Gastrocnemius medialis (tissue), 4 donors: ENCODE results near the gene PRKG1. TPM values are rescaled to one million over a fixed set of nuclear protein-coding genes. Genes with fewer than 3 reads are reported as not detected.
"Not testable (repeated sequence)": the region's sequence is repeated elsewhere in the genome, so short reads cannot be mapped to it uniquely, and the experiment has no call there.

Experiments
- ATAC-seq, 2 donors: fragments of 150-250 bp; one replicate each; pipeline ENCODE4 v1.9.1; 2016
- DNase-seq, 2 donors: peaks; one replicate each; pipeline ENCODE4 v3.0.0-alpha.2; 2019
- H3K27ac ChIP-seq, 4 donors: fragments of 200-600 bp; sonication (generic); 1 replicate in 1 of 4; 2 replicates in 3 of 4; pipeline ENCODE4 v1.5.1; 2016 to 2018; ENCODE audit warnings: mild to moderate bottlenecking in 2 of 4, moderate library complexity in 1 of 4
- H3K27me3 ChIP-seq, 3 donors: fragments of 200-600 bp; sonication (generic) in 2 of 3; 1 replicate in 1 of 3; 2 replicates in 2 of 3; pipeline versions ENCODE4 v1.5.1 to v1.6.0; 2016 to 2019; ENCODE audit warnings: mild to moderate bottlenecking in 1 of 3, moderate library complexity in 1 of 3
- H3K36me3 ChIP-seq, 2 donors: fragments of 200-600 bp; sonication (generic) in 1 of 2; one replicate each; pipeline ENCODE4 v1.5.1; 2017 to 2018
- H3K4me1 ChIP-seq, 2 donors: fragments of 200-600 bp; sonication (generic) in 1 of 2; one replicate each; pipeline ENCODE4 v1.5.1; 2016 to 2017; ENCODE audit warnings: mild to moderate bottlenecking in 2 of 2
- H3K4me3 ChIP-seq, 4 donors: fragments of 200-600 bp; sonication (generic) in 3 of 4; 1 replicate in 1 of 4; 2 replicates in 3 of 4; pipeline ENCODE4 v1.5.1; 2016 to 2019; ENCODE audit warnings: mild to moderate bottlenecking in 2 of 4
- H3K9me3 ChIP-seq, 3 donors: fragments of 200-600 bp; sonication (generic) in 2 of 3; 1 replicate in 1 of 3; 2 replicates in 2 of 3; pipeline ENCODE4 v1.5.1; 2016 to 2019
- POLR2A ChIP-seq, 2 donors: fragments of 450-650 bp; IDR thresholded peaks; one replicate each; pipeline ENCODE4 v1.6.1; 2017; ENCODE audit warnings: antibody characterized with exemption in 2 of 2, mild to moderate bottlenecking in 2 of 2, moderate library complexity in 2 of 2
- in situ Hi-C, 4 donors: fragments of 200-750 bp; cut with MboI; loops; one replicate each; pipeline versions ENCODE4 v1.15.0 to v1.8.0; 2017; ENCODE audit warnings: low sequenced_read_pairs in 4 of 4
- intact Hi-C: fragments of 100-400 bp; cut with DNase I; formaldehyde crosslinking; loops from one replicate; pipeline ENCODE4 v1.15.1; 2023; ENCODE audit warnings: low total_unique reads
- total RNA-seq, 4 donors: library from RNA; depleted of rRNA; stranded (reverse); fragments of >200 nt; gene quantifications; one replicate each; pipeline versions ENCODE4 v1.1.0 to v1.2.3, GENCODE V29; 2016
- TF ChIP-seq, protein P1 (sequence below), 5 experiments: fragments of 450-650 bp in 3 of 5; fragments of 200-600 bp in 2 of 5; sonication (generic) in 2 of 5; IDR thresholded peaks in 4 of 5; conservative IDR thresholded peaks in 1 of 5; 1 replicate in 4 of 5; 2 replicates in 1 of 5; pipeline ENCODE4 v1.5.1; 2016 to 2019; ENCODE audit warnings: antibody characterized with exemption in 5 of 5, mild to moderate bottlenecking in 3 of 5, moderate library complexity in 3 of 5

PRKG1 gene
- total RNA-seq, 4 donors from 2014 or later = 10.4 to 39.4 (median 25.1) TPM

DNA sequence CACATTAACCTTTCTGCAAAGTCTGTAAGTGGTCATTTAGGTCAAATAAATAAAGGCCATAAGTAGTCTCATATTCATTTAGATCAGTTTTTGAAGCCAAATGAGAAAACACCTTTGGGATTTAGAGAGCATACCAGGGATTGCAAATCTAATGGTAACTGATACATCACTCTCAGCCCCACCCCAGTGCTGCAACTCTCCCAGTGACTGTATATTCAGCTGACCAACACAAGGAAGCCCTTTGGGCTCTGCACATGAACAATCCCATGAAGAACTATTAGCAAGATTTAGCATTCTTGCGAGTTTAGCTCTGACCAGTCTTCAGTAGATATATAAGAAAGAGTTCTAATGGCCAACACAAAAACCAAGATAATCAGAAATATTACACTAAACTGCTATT is 372.8 kb downstream of the PRKG1 start:
- no peaks in the 10 kb centered on the region for H3K36me3 ChIP-seq
- ATAC-seq = no peak
- in situ Hi-C loops (loop anchor here in 1 of 4 donors (25.0 kb wide), 1 partner anchor 515 kb away; no protein-coding TSS in a partner anchor), intact Hi-C loops (no loop called here)
- H3K27ac ChIP-seq = no peak overlapping the region
- no peak for DNase-seq
- TF ChIP-seq, protein P1, sequence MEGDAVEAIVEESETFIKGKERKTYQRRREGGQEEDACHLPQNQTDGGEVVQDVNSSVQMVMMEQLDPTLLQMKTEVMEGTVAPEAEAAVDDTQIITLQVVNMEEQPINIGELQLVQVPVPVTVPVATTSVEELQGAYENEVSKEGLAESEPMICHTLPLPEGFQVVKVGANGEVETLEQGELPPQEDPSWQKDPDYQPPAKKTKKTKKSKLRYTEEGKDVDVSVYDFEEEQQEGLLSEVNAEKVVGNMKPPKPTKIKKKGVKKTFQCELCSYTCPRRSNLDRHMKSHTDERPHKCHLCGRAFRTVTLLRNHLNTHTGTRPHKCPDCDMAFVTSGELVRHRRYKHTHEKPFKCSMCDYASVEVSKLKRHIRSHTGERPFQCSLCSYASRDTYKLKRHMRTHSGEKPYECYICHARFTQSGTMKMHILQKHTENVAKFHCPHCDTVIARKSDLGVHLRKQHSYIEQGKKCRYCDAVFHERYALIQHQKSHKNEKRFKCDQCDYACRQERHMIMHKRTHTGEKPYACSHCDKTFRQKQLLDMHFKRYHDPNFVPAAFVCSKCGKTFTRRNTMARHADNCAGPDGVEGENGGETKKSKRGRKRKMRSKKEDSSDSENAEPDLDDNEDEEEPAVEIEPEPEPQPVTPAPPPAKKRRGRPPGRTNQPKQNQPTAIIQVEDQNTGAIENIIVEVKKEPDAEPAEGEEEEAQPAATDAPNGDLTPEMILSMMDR (IDR thresholded peaks at IDR 0.05 in 4 of 5, conservative IDR thresholded peaks at IDR 0.05 in 1 of 5) = no peak
- TF ChIP-seq POLR2A (IDR thresholded peaks at IDR 0.05) = no peak
- H3K4me1 ChIP-seq = peaks cover 33 to 46% of the 10 kb centered on the region in 2 donors
- no peaks in the 10 kb centered on the region for H3K9me3 ChIP-seq
- no peak overlapping the region for H3K4me3 ChIP-seq
- no peaks in the 10 kb centered on the region for H3K27me3 ChIP-seq

DNA sequence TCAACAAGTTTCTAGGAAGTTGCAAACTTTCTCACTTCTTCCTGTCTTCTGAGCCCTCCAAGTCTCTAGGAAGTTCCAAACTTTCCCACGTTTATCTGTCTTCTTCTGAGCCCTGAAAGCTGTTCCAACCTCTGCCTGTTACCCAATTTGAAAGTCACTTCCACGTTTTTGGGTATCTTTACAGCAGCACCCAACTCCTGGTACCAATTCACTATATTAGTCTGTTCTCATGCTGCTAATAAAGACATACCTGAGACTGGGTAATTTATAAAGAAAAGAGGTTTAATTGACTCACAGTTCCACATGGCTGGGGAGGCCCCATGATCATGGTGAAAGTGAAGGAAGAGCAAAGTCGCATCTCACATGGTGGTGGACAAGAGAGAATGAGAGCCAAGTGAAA is 381.5 kb downstream of the PRKG1 start:
- intact Hi-C loops, H3K27ac ChIP-seq, DNase-seq, ATAC-seq, in situ Hi-C loops, H3K36me3 ChIP-seq, H3K4me3 ChIP-seq, H3K27me3 ChIP-seq, H3K9me3 ChIP-seq: not testable (repeated sequence)
- peaks cover 9 to 13% of the 10 kb centered on the region in 2 donors for H3K4me1 ChIP-seq

DNA sequence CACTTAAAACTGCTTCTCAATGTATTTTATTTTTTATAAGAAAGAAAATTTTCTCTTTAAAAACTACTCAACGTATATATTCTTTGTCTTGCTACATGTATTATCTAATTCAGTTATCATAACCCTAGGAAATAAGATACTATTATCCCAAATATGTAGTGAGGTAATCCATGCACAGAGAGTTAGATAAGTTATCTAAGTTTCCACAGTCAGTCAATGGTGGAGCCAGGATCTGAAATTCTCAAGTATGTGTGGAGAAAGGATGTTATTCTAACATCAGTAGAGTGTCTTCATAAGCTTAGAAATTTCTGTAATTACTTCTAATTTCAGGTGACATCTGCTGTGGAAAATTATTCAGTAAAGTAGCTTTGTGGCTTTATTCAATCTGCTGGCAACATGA is 385.2 kb downstream of the PRKG1 start:
- in situ Hi-C loops (no loop called here), intact Hi-C loops (no loop called here)
- Histone ChIP-seq H3K36me3 (no peaks in the 10 kb centered on the region), H3K27ac (no peak overlapping the region), H3K4me1 (peaks cover 10 to 32% of the 10 kb centered on the region in 2 donors), H3K27me3 (no peaks in the 10 kb centered on the region), H3K4me3 (no peak overlapping the region), H3K9me3 (no peaks in the 10 kb centered on the region)
- ATAC-seq (no peak), DNase-seq (no peak)
- TF ChIP-seq, protein P1 (IDR thresholded peaks at IDR 0.05 in 4 of 5, conservative IDR thresholded peaks at IDR 0.05 in 1 of 5) = no peak
- no peak for TF ChIP-seq POLR2A (IDR thresholded peaks at IDR 0.05)

DNA sequence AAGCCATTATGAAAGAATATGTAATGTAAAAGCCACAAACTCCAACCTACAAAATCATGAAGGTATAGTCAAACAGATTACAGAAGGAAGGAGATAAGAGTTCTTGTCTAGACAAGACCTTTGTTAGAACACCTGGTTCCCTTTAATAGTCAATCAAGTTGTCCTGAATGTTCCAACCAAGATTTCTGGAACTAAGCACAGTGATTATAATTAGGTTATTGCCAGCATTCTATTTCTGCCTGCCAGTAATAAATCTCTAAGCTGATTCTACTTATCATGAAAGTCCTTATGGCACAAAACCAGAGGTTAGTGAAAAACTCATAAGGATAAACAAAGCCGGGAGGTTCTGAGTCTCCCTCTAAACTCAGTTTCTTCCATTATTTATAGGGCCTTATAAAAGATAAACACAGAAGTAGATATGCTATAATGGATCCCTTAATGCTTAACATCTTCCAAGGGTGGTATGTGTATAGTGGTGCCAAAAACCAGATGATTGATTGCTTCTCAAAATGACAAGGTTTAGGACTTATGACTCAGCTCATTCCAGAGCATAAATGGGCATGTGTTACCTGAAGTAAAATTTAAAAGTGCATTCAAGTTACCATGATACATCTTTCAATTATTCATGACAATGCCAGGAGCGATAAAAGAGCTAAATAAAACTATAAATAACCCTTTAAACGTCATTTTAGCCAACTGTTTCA is 387.9 kb downstream of the PRKG1 start:
- ATAC-seq = peak; percentile 67 to 73
- TF ChIP-seq, protein P1 (IDR thresholded peaks at IDR 0.05 in 4 of 5, conservative IDR thresholded peaks at IDR 0.05 in 1 of 5) = no peak
- no peak for TF ChIP-seq POLR2A (IDR thresholded peaks at IDR 0.05)
- Histone ChIP-seq H3K9me3 (no peaks in the 10 kb centered on the region), H3K4me3 (peak overlapping the region in 3 of 4 donors; percentile 0 to 10 (median 6)), H3K36me3 (no peaks in the 10 kb centered on the region), H3K27me3 (no peaks in the 10 kb centered on the region), H3K4me1 (peaks cover 13 to 45% of the 10 kb centered on the region in 2 donors), H3K27ac (peak overlapping the region; percentile 36 to 80 (median 57))
- intact Hi-C loops (no loop called here), in situ Hi-C loops (no loop called here)
- DNase-seq = no peak

DNA sequence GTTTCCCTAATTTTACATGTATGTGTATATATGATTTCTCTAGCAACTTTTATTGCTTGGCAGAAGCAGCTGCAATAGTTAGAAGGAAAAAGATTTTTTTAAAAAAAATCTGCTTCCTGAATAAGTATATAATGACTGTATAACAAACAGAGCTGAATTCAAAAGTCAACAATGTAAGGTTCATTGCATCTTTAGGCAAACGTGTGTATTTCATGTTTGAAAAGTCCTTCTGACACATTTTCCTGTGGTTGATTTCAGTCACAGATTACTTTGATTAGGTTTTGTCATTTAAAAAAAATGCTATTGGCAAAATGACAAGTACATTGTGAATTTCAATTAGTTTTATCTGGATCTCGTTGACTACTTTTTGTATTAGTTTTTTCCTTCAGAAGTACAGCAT is 394.1 kb downstream of the PRKG1 start:
- ATAC-seq (no peak), DNase-seq (no peak)
- TF ChIP-seq POLR2A (IDR thresholded peaks at IDR 0.05) = no peak
- TF ChIP-seq, protein P1 (IDR thresholded peaks at IDR 0.05 in 4 of 5, conservative IDR thresholded peaks at IDR 0.05 in 1 of 5) = no peak
- H3K27me3 ChIP-seq = no peaks in the 10 kb centered on the region
- no peaks in the 10 kb centered on the region for H3K9me3 ChIP-seq
- no peaks in the 10 kb centered on the region for H3K36me3 ChIP-seq
- H3K4me3 ChIP-seq = no peak overlapping the region
- peaks cover 4 to 13% of the 10 kb centered on the region in 2 donors for H3K4me1 ChIP-seq
- in situ Hi-C loops = no loop called here
- H3K27ac ChIP-seq = no peak overlapping the region
- intact Hi-C loops = no loop called here
